HepG2 (cell line): Measurements from ENCODE around the gene RNPEPL1. TPM values are rescaled to one million over a fixed set of nuclear protein-coding genes. Genes with fewer than 3 reads are reported as not detected.

Source experiments
- ATAC-seq: fragments of 200-7000 bp; cut with Tn5 transposase; 3 replicates; pipeline ENCODE4 v1.9.1; 2020; ENCODE audit warnings: mild to moderate bottlenecking, moderate library complexity
- BruUV-seq: library from RNA; stranded (reverse); fragments of 400-500 nt; replicated peaks from 2 replicates; lab custom pipeline; 2021; lab: Mats Ljungman, UMichigan
- CTCF ChIA-PET: fragments of 300-600 bp; formaldehyde crosslinking; extraction: SDS; loops from one replicate; lab custom pipeline; 2021; ENCODE audit warnings: low total read pairs, inconsistent platforms, low intra/inter-chr PET ratio; lab: Yijun Ruan, JAX
- POLR2A ChIA-PET: fragments of 350-600 bp; sonication (Branson Sonifier 250); formaldehyde crosslinking; loops from one replicate; lab custom pipeline; 2020; ENCODE audit warnings: antibody characterized with exemption, inconsistent platforms; lab: Yijun Ruan, JAX
- DNase-seq: peaks from one replicate; pipeline ENCODE4 v3.0.0-alpha.2; 2015; ENCODE audit warnings: low spot score
- FAIRE-seq: peaks from 3 replicates; lab custom pipeline; 2011; peaks lifted over from hg19 to GRCh38; lab: Jason Lieb, UNC
- H2AFZ ChIP-seq: one replicate; pipeline ENCODE4 v1.6.1; 2011; ENCODE audit warnings: low read length, inconsistent platforms
- H3K27ac ChIP-seq: fragments of 300-600 bp; 3 replicates; pipeline ENCODE4 v1.8.0; 2011; ENCODE audit warnings: mixed run types, mild to moderate bottlenecking, mixed read lengths, low read length, inconsistent platforms; ENCODE audit not compliant: insufficient read depth; ENCODE audit errors: extremely low read length
- H3K27me3 ChIP-seq, 2 experiments: fragments of 200-600 bp in 1 of 2; 2 replicates in 1 of 2; 3 replicates in 1 of 2; pipeline versions ENCODE4 v1.6.0 to v1.8.0; 2011; ENCODE audit warnings: low read length in 2 of 2, mild to moderate bottlenecking in 2 of 2, moderate library complexity in 2 of 2, inconsistent platforms in 1 of 2; ENCODE audit not compliant: insufficient read depth in 2 of 2, control insufficient read depth in 1 of 2
- H3K36me3 ChIP-seq, 2 experiments: fragments of 200-600 bp in 1 of 2; replicated peaks in 1 of 2; 2 replicates in 1 of 2; 3 replicates in 1 of 2; pipeline versions ENCODE4 v1.5.1 to v1.8.0; 2011; ENCODE audit warnings: low read length in 2 of 2, inconsistent platforms in 1 of 2; ENCODE audit not compliant: insufficient read depth in 2 of 2, control insufficient read depth in 1 of 2
- H3K4me1 ChIP-seq: 2 replicates; pipeline ENCODE4 v1.5.1; 2012; ENCODE audit warnings: low read length, inconsistent platforms; ENCODE audit not compliant: insufficient read depth
- H3K4me2 ChIP-seq: 2 replicates; pipeline ENCODE4 v1.6.0; 2011; ENCODE audit warnings: low read depth, low read length, inconsistent platforms
- H3K4me3 ChIP-seq, 3 experiments: fragments of 200-600 bp in 1 of 3; sonication (generic), shearing (Covaris generic) in 1 of 3; replicated peaks in 1 of 3; 2 replicates each; pipeline ENCODE4 v1.5.1; 2011 to 2016; ENCODE audit warnings: low read length in 3 of 3, inconsistent platforms in 2 of 3, low read depth in 2 of 3, mild to moderate bottlenecking in 2 of 3, control low read depth in 1 of 3, mixed read lengths in 1 of 3; ENCODE audit not compliant: insufficient read depth in 1 of 3
- H3K79me2 ChIP-seq: one replicate; pipeline ENCODE4 v1.6.1; 2011; ENCODE audit warnings: low read length, inconsistent platforms; ENCODE audit not compliant: insufficient read depth
- H3K9ac ChIP-seq: 2 replicates; pipeline ENCODE4 v1.6.0; 2011; ENCODE audit warnings: mild to moderate bottlenecking, low read depth, low read length, inconsistent platforms; ENCODE audit not compliant: insufficient read depth
- H3K9me3 ChIP-seq: 2 replicates; pipeline ENCODE4 v1.5.1; 2012; ENCODE audit warnings: mild to moderate bottlenecking, low read length
- H4K20me1 ChIP-seq: 2 replicates; pipeline ENCODE4 v1.6.0; 2011; ENCODE audit warnings: inconsistent platforms, mild to moderate bottlenecking, low read length, moderate library complexity; ENCODE audit not compliant: insufficient read depth
- BRD4 ChIP-seq: sonication (generic); formaldehyde crosslinking; IDR thresholded peaks from 2 replicates; pipeline ENCODE4 v1.4.0; 2020; ENCODE audit warnings: missing genetic modification reagents
- DPF2 ChIP-seq: sonication (generic); formaldehyde crosslinking; IDR thresholded peaks from 2 replicates; pipeline ENCODE4 v1.4.0; 2020; ENCODE audit warnings: mild to moderate bottlenecking, low read depth, missing genetic modification reagents, borderline replicate concordance
- ETV5 ChIP-seq: IDR thresholded peaks from 2 replicates; pipeline ENCODE4 v1.6.1; 2018; ENCODE audit warnings: missing biosample characterization, missing genetic modification reagents, inconsistent platforms, borderline replicate concordance
- GPN1 ChIP-seq: sonication (generic); formaldehyde crosslinking; IDR thresholded peaks from 2 replicates; pipeline ENCODE4 v1.5.1; 2020; ENCODE audit warnings: missing genetic modification reagents, borderline replicate concordance
- MEIS1 ChIP-seq: sonication (generic); formaldehyde crosslinking; IDR thresholded peaks from 2 replicates; pipeline ENCODE4 v1.9.0; 2021; ENCODE audit warnings: mild to moderate bottlenecking, missing genetic modification reagents, moderate library complexity, borderline replicate concordance
- MIXL1 ChIP-seq: IDR thresholded peaks from 2 replicates; pipeline ENCODE4 v1.6.1; 2016
- MTA3 ChIP-seq: sonication (generic); formaldehyde crosslinking; IDR thresholded peaks from 2 replicates; pipeline ENCODE4 v1.4.0; 2020; ENCODE audit warnings: missing genetic modification reagents
- MZF1 ChIP-seq: sonication (generic); formaldehyde crosslinking; IDR thresholded peaks from 2 replicates; pipeline ENCODE4 v1.8.1; 2023; ENCODE audit warnings: mild to moderate bottlenecking, missing genetic modification reagents, borderline replicate concordance
- NCOA5 ChIP-seq: sonication (generic); formaldehyde crosslinking; IDR thresholded peaks from 2 replicates; pipeline ENCODE4 v1.4.0; 2020; ENCODE audit warnings: missing genetic modification reagents
- NFRKB ChIP-seq: fragments of 450-650 bp; IDR thresholded peaks from 2 replicates; pipeline ENCODE4 v1.6.1; 2017
- NR1H2 ChIP-seq: sonication (generic); formaldehyde crosslinking; IDR thresholded peaks from 2 replicates; pipeline ENCODE4 v1.8.1; 2022; ENCODE audit warnings: low read depth, missing genetic modification reagents, borderline replicate concordance
- ONECUT2 ChIP-seq: sonication (generic); formaldehyde crosslinking; IDR thresholded peaks from 2 replicates; pipeline ENCODE4 v1.4.0; 2020; ENCODE audit warnings: missing genetic modification reagents
- RBAK ChIP-seq: sonication (generic); formaldehyde crosslinking; IDR thresholded peaks from 2 replicates; pipeline ENCODE4 v1.5.1; 2020; ENCODE audit warnings: mild to moderate bottlenecking, missing genetic modification reagents
- SIX4 ChIP-seq: sonication (generic); formaldehyde crosslinking; IDR thresholded peaks from 2 replicates; pipeline ENCODE4 v1.4.0; 2020; ENCODE audit warnings: missing genetic modification reagents
- TAF1 ChIP-seq: sonication (generic); formaldehyde crosslinking; IDR thresholded peaks from 2 replicates; pipeline ENCODE4 v1.4.0; 2020; ENCODE audit warnings: missing genetic modification reagents
- ZEB1 ChIP-seq: IDR thresholded peaks from 2 replicates; pipeline ENCODE4 v1.6.1; 2012; ENCODE audit warnings: mild to moderate bottlenecking, low read depth, inconsistent platforms; ENCODE audit not compliant: insufficient replicate concordance
- ZNF343 ChIP-seq: sonication (generic); formaldehyde crosslinking; IDR thresholded peaks from 2 replicates; pipeline ENCODE4 v1.4.0; 2020; ENCODE audit warnings: mild to moderate bottlenecking, missing genetic modification reagents
- ZNF780A ChIP-seq: sonication (generic); formaldehyde crosslinking; IDR thresholded peaks from 2 replicates; pipeline ENCODE4 v1.8.0; 2022; ENCODE audit warnings: mild to moderate bottlenecking, missing genetic modification reagents, moderate library complexity
- WGBS: methylation state at CpG from one replicate; pipeline ENCODE4 v1.1.6; 2017; ENCODE audit warnings: low lambda C conversion rate; 5-methylcytosine and 5-hydroxymethylcytosine counted together
- in situ Hi-C: cut with HindIII; loops from 2 replicates; pipeline ENCODE4 v1.10.0; 2017; ENCODE audit warnings: low pct_unique_long_range_greater_than_20kb; ENCODE audit not compliant: extremely low pct_ligation_motif_present
- intact Hi-C: fragments of 100-400 bp; cut with micrococcal nuclease; formaldehyde crosslinking; loops from one replicate; pipeline ENCODE4 v1.10.0; 2022; ENCODE audit not compliant: unreplicated experiment
- polyA plus RNA-seq, 8 experiments: library from polyadenylated mRNA; depleted of rRNA in 3 of 8; stranded (reverse) in 7 of 8; unstranded in 1 of 8; fragments of >200 nt; fragmentation: Illumina TruSeq in 4 of 8; extraction: Trizol in 4 of 8; gene quantifications; 2 replicates each; pipeline versions ENCODE4 v1.2.1 to v1.2.3, GENCODE V29; 2011 to 2016; ENCODE audit warnings: low read depth in 4 of 8, missing spikeins in 1 of 8, mixed read lengths in 1 of 8; ENCODE audit not compliant: insufficient read depth in 1 of 8
- total RNA-seq, 5 experiments: library from RNA; depleted of rRNA; stranded (reverse); fragments of >200 nt; fragmentation: Illumina TruSeq; extraction: Trizol; gene quantifications; 2 replicates each; pipeline ENCODE4 v1.2.3, GENCODE V29; 2016; ENCODE audit warnings: low read depth in 1 of 5
- TF ChIP-seq, protein P1 (sequence below): sonication (generic); formaldehyde crosslinking; IDR thresholded peaks from 2 replicates; pipeline ENCODE4 v1.4.0; 2020; ENCODE audit warnings: mild to moderate bottlenecking, missing genetic modification reagents, borderline replicate concordance
- TF ChIP-seq, protein P2 (sequence below): sonication (generic); formaldehyde crosslinking; IDR thresholded peaks from 2 replicates; pipeline ENCODE4 v1.9.0; 2021; ENCODE audit warnings: missing genetic modification reagents, mild to moderate bottlenecking, borderline replicate concordance

RNPEPL1 gene
- total and polyA plus RNA-seq, 2 of the 13 experiments (the other 11 are each of a cell fraction or from before 2014, with no cell fraction given), result 13.0 to 18.0 TPM

DNA sequence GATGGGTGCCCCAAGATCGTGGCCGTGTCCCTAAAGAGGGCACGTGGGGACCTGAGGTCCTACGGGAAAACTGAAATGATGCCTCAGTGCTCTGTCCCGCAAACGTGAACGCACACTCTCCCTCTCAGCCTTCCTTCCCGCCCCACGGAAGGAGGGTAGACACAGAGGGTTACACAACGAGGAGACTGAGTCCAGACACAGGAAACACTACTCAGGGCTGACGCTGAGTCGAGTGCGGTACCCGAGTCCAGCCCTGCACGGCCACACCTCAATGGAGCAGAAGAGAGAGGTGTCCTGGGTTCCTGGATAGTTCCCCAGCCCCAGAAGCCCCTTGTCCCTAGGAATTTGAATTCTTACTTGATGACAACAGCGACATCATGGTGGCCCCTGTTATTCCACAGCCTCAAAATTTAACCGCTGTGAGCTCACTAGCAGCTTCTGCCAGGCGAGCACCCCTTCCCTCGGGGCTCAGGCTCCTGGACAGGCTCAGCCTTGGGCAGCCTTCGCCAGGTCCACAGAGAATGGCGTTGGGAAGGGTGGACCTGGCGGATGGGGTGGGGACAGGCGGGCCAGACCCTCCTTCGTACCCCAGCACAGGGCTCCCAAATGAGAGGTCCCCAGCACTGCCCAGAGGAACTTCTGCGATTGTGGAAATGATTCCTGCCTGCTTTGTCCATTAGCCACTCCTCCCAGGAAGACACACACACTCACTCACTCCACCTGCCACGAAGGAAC, 980 bp upstream of the RNPEPL1 start (continued):
- 0 out of 2 replicates have a peak, but pooled peaks have one; percentile 3 for TF ChIP-seq MEIS1 (CRISPR knock-in tag)
- TF ChIP-seq DPF2, result 0 out of 2 replicates have a peak, but pooled peaks have one; percentile 39
- TF ChIP-seq RBAK (CRISPR knock-in tag), result no peak
- TF ChIP-seq ZNF343 (CRISPR knock-in tag), result no peak
- TF ChIP-seq MZF1 (CRISPR knock-in tag), result no peak
- TF ChIP-seq ZNF780A (CRISPR knock-in tag), result 0 out of 2 replicates have a peak, but pooled peaks have one; percentile 15

DNA sequence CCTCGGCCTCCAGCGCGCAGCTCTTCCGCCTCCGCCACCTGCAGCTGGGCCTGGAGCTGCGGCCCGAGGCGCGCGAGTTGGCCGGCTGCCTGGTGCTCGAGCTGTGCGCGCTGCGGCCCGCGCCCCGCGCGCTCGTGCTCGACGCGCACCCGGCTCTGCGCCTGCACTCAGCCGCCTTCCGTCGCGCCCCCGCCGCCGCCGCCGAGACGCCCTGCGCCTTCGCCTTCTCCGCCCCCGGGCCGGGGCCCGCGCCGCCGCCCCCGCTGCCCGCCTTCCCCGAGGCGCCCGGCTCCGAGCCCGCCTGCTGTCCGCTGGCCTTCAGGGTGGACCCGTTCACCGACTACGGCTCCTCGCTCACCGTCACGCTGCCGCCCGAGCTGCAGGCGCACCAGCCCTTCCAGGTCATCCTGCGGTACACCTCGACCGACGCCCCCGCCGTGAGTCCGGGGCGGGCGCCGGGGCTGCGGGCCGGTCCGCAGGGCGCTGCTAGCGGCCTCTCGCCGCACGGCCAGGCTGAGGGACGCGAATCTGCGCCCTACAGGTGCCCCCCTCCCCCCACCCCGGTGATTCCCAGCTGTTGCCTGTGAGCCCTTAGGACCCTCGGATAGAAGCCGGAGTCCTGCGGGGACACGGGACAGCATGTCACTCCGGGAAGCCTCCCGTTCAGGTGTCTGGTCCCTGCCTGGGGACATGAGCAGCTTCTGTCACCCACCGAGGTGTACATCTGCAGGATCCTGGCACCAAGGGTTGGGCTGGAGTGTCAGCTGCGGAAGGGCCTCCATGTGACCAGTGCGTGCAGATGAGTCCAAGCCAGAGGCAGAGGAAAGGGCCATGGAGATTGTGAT, 616 bp downstream of the RNPEPL1 start:
- no peaks in the 10 kb centered on the region for H3K9me3 ChIP-seq
- in situ Hi-C loops (loop anchor here (25.0 kb wide), 1 partner anchor 643 kb away; no protein-coding TSS in a partner anchor), intact Hi-C loops (no loop called here)
- H3K27ac ChIP-seq, result peak overlapping the region; percentile 42
- peak overlapping the region; percentile 70 to 79 (median 72) for H3K4me3 ChIP-seq
- H3K9ac ChIP-seq, result peak overlapping the region; percentile 77
- H3K4me1 ChIP-seq, result peaks cover 47% of the 10 kb centered on the region
- peak overlapping the region; percentile 90 for H3K4me2 ChIP-seq
- ATAC-seq (no peak), DNase-seq (no peak), FAIRE-seq (peak; percentile 18)
- BruUV-seq, result no TSS peak
- under 1% methylated on average over 21 of the region's 93 CpGs for WGBS
- H3K36me3 ChIP-seq, result peaks cover 0 to 2% of the 10 kb centered on the region in 2 experiments; a peak in 2 of 5 replicates
- ChIA-PET POLR2A (interaction anchor here (0.5 to 7.2 kb wide), 6 partner anchors 8 to 56 kb away, joined by 3 to 149 read pairs (median 10); partner anchors contain the start of gene CAPN10), CTCF (no interaction called here)
- H3K79me2 ChIP-seq, result peaks cover 22% of the 10 kb centered on the region
- H2AFZ ChIP-seq, result no peak overlapping the region
- no peaks in the 10 kb centered on the region; the same call in 1 of the 2 replicates for H4K20me1 ChIP-seq
- no peaks in the 10 kb centered on the region; a peak in 1 of 5 replicates for H3K27me3 ChIP-seq
- TF ChIP-seq NR1H2 (no peak), TAF1 (peak; percentile 47; the same call in 1 of the 2 replicates), GPN1 (CRISPR knock-in tag) (no peak; the same call in 1 of the 2 replicates), NFRKB (no peak), BRD4 (CRISPR knock-in tag) (peak; percentile 78), MIXL1 (CRISPR knock-in tag) (no peak), RBAK (CRISPR knock-in tag) (no peak), SIX4 (no peak), ZEB1 (no peak), ETV5 (no peak; the same call in 1 of the 2 replicates), MTA3 (no peak), ONECUT2 (no peak), NCOA5 (CRISPR knock-in tag) (no peak)
- TF ChIP-seq, protein P1, sequence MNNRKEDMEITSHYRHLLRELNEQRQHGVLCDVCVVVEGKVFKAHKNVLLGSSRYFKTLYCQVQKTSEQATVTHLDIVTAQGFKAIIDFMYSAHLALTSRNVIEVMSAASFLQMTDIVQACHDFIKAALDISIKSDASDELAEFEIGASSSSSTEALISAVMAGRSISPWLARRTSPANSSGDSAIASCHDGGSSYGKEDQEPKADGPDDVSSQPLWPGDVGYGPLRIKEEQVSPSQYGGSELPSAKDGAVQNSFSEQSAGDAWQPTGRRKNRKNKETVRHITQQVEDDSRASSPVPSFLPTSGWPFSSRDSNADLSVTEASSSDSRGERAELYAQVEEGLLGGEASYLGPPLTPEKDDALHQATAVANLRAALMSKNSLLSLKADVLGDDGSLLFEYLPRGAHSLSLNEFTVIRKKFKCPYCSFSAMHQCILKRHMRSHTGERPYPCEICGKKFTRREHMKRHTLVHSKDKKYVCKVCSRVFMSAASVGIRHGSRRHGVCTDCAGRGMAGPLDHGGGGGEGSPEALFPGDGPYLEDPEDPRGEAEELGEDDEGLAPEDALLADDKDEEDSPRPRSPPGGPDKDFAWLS (CRISPR knock-in tag), result no peak
- TF ChIP-seq, protein P2, sequence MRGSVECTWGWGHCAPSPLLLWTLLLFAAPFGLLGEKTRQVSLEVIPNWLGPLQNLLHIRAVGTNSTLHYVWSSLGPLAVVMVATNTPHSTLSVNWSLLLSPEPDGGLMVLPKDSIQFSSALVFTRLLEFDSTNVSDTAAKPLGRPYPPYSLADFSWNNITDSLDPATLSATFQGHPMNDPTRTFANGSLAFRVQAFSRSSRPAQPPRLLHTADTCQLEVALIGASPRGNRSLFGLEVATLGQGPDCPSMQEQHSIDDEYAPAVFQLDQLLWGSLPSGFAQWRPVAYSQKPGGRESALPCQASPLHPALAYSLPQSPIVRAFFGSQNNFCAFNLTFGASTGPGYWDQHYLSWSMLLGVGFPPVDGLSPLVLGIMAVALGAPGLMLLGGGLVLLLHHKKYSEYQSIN (CRISPR knock-in tag), result no peak
